ENCODE measurements around the gene TSPAN15.

TSPAN15 gene

GRCh38 chr10:69451209-69451783 lies at the start of gene TSPAN15:
TSS of gene TSPAN15 (plus strand) at chr10:69451465. CDS start at chr10:69451595, 130 bp downstream.
- Histone ChIP-seq H3K27me3 (replicated peaks; ENCODE audit: control insufficient read depth, insufficient read depth, low read length) (no peaks in the 10 kb centered on the region), H3K4me3 (replicated peaks; ENCODE audit: low read depth, low read length) (peak within 1 kb of the TSS; percentile 70), H3K36me3 (ENCODE audit: control insufficient read depth, insufficient read depth, low read length) (no peaks in the 10 kb centered on the region)
- TF ChIP-seq CTCF (IDR thresholded peaks at IDR 0.05; ENCODE audit: insufficient read depth, low read length, poor library complexity, severe bottlenecking): no peak
- DNase-seq (ENCODE audit: extremely low read depth, insufficient read length): peak; percentile 83

- Histone ChIP-seq H3K4me3 (replicated peaks; ENCODE audit: low read depth, low read length) (no peak overlapping the region), H3K27me3 (replicated peaks; ENCODE audit: control insufficient read depth, insufficient read depth, low read length) (no peaks in the 10 kb centered on the region), H3K36me3 (ENCODE audit: control insufficient read depth, insufficient read depth, low read length) (peaks cover 11% of the 10 kb centered on the region)
- no peak for DNase-seq (ENCODE audit: extremely low read depth, insufficient read length)
- no peak for TF ChIP-seq CTCF (IDR thresholded peaks at IDR 0.05; ENCODE audit: insufficient read depth, low read length, poor library complexity, severe bottlenecking)
Measured at GRCh38 chr10:69402386-69402785, 48.9 kb upstream of the TSPAN15 start.

- no peak for DNase-seq (ENCODE audit: extremely low read depth, insufficient read length)
- TF ChIP-seq CTCF (IDR thresholded peaks at IDR 0.05; ENCODE audit: insufficient read depth, low read length, poor library complexity, severe bottlenecking): no peak
Measured at GRCh38 chr10:69403066-69403465, 48.2 kb upstream of the TSPAN15 start.

GRCh38 chr10:69403519-69403918 lies 47.7 kb upstream of the TSPAN15 start:
- H3K36me3 ChIP-seq (ENCODE audit: control insufficient read depth, insufficient read depth, low read length): peaks cover 11% of the 10 kb centered on the region
- DNase-seq (ENCODE audit: extremely low read depth, insufficient read length): no peak

More at GRCh38 chr10:69403066-69403465, 48.2 kb upstream of the TSPAN15 start:
- Histone ChIP-seq H3K36me3 (ENCODE audit: control insufficient read depth, insufficient read depth, low read length) (peaks cover 11% of the 10 kb centered on the region), H3K4me3 (replicated peaks; ENCODE audit: low read depth, low read length) (no peak overlapping the region), H3K27me3 (replicated peaks; ENCODE audit: control insufficient read depth, insufficient read depth, low read length) (no peaks in the 10 kb centered on the region)

GRCh38 chr10:69404786-69405185 lies 46.5 kb upstream of the TSPAN15 start:
- H3K4me3 ChIP-seq (replicated peaks; ENCODE audit: low read depth, low read length): no peak overlapping the region
- no peaks in the 10 kb centered on the region for H3K27me3 ChIP-seq (replicated peaks; ENCODE audit: control insufficient read depth, insufficient read depth, low read length)
- no peak for DNase-seq (ENCODE audit: extremely low read depth, insufficient read length)
- no peak for TF ChIP-seq CTCF (IDR thresholded peaks at IDR 0.05; ENCODE audit: insufficient read depth, low read length, poor library complexity, severe bottlenecking)
- peaks cover 8% of the 10 kb centered on the region for H3K36me3 ChIP-seq (ENCODE audit: control insufficient read depth, insufficient read depth, low read length)

More at GRCh38 chr10:69403519-69403918, 47.7 kb upstream of the TSPAN15 start:
- no peak overlapping the region for H3K4me3 ChIP-seq (replicated peaks; ENCODE audit: low read depth, low read length)
- TF ChIP-seq CTCF (IDR thresholded peaks at IDR 0.05; ENCODE audit: insufficient read depth, low read length, poor library complexity, severe bottlenecking): no peak
- no peaks in the 10 kb centered on the region for H3K27me3 ChIP-seq (replicated peaks; ENCODE audit: control insufficient read depth, insufficient read depth, low read length)

- Histone ChIP-seq H3K4me3 (replicated peaks; ENCODE audit: low read depth, low read length) (no peak overlapping the region), H3K27me3 (replicated peaks; ENCODE audit: control insufficient read depth, insufficient read depth, low read length) (no peaks in the 10 kb centered on the region), H3K36me3 (ENCODE audit: control insufficient read depth, insufficient read depth, low read length) (peaks cover 8% of the 10 kb centered on the region)
- DNase-seq (ENCODE audit: extremely low read depth, insufficient read length): no peak
- TF ChIP-seq CTCF (IDR thresholded peaks at IDR 0.05; ENCODE audit: insufficient read depth, low read length, poor library complexity, severe bottlenecking): no peak
Measured at GRCh38 chr10:69405221-69405620, 46.0 kb upstream of the TSPAN15 start.

Data from GM06990 (cell line).